GM19351 (cell line): ENCODE measurements around the gene ANAPC15.

Source experiments
- ATAC-seq: cut with Tn5 transposase; IDR thresholded peaks from one replicate; pipeline ENCODE4 v1.9.1; 2021; ENCODE audit warnings: mild to moderate bottlenecking, moderate library complexity; ENCODE audit not compliant: unreplicated experiment

Gene ANAPC15

DNA sequence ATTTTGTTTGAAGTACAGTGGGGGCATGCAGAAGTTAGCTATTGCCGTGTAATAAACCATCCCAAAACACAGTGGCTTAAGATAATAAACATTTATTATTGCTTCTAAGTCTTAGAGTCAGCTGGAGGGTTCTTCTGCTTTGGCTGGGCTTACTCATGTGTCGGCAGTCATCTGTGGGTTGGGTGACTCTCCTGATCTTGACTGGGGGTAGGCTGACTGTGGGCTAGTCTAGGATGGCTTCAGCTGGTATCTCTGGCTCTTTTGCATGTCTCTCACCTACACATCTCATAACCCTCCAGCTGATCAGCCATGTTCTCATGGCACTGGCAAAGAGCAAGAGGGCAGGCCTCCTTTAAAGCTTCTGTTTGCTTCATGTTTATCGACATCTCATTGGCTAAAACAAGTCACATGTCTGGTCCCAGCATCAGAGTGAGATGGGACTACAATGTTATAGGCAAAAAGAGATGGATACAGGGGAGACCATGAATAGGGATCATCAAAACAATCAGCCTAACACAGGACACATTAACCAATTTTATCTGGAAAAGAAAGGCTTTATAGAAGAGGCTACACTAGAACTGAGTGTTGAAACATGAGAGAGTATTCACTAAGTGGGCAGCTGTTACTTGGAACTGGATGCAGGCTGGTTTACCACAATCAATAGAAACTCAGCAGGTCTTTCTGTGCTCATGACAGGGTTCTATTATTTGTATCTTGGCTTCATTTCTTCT is 26.7 kb downstream of the ANAPC15 start:
- no peak for ATAC-seq

DNA sequence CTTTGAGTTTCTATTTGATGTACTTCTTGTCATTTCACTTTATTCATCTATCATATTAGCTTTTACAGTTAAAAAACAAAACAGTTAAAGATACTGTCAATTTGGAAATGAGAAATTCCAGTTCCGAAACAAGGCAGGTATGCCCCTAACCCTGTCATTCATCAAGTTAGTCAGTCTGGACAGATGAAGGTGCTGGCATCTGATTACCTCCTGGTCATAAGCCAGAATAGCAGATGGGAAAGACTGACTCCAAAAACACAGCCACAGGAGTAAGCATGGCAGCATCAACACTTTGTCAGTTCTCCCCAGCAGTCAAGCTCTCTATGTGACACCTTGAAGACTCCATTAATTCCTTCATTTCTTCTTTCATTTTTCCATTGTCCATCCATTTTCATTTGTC is 27.5 kb downstream of the ANAPC15 start:
- ATAC-seq, result no peak

DNA sequence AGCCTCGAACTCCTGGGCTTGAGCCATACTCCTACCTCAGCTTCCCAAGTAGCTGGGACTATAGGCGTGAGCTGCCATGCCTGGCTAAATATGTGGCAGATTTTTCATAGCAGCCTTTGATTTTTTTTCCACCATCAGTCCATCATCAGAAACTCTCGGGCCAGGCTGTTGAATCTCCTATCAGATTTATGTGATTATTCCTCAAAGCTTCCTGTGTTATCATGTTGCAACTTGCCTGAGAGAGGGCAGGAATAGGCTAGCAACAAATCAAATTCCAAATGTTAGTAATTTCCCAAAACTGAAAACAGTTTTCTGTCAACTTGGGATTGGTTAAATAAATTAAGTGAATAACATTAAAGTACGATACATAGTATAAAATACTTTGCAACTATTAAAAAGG is 28.4 kb downstream of the ANAPC15 start:
- ATAC-seq, result no peak

GRCh38 chr11:72083414-72083813 is 29.1 kb downstream of the ANAPC15 start:
- no peak for ATAC-seq

DNA sequence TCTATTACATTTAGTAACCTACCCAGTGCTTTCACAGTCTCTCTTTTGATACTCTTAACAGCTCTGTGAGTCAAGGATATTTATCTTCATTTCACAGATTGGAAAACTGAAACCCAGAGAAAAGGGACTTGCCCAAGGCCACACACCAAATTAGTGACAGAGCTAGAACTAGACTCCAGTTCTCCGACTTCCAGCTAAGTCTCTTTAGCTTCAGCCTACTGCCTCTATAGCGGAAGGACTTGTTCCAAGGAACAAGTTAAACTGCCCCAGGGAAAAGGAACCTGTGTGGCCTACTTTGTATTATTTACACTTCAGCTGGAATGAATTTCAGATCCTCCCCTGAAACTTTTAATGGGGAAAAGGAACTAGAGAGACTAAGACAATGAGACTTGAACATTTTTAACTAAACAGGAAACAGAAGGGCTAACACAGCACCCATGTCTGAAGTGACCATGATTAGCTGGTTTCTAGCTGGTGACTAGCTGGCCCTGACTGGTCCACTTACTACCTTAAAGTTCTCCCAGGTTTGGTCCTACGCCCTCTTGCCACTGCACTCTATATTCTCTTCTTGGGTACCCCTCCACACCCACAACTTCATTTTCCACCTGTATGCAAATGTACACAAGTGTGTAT is 30.6 kb downstream of the ANAPC15 start:
- no peak for ATAC-seq

GRCh38 chr11:72081184-72081644 is 31.3 kb downstream of the ANAPC15 start:
- ATAC-seq, result no peak

GRCh38 chr11:72080326-72081183 is 31.9 kb downstream of the ANAPC15 start, which contains the start of the genes LRRC51 and NUMA1:
LRRC51 (plus strand) TSS chr11:72080850; CDS start chr11:72089084, 8,234 bp downstream.
NUMA1 (minus strand) TSS chr11:72080542; CDS start chr11:72035943, 44,599 bp downstream.
- ATAC-seq, result peak; percentile 94

GRCh38 chr11:72079819-72080325 is 32.6 kb downstream of the ANAPC15 start:
- ATAC-seq, result no peak

DNA sequence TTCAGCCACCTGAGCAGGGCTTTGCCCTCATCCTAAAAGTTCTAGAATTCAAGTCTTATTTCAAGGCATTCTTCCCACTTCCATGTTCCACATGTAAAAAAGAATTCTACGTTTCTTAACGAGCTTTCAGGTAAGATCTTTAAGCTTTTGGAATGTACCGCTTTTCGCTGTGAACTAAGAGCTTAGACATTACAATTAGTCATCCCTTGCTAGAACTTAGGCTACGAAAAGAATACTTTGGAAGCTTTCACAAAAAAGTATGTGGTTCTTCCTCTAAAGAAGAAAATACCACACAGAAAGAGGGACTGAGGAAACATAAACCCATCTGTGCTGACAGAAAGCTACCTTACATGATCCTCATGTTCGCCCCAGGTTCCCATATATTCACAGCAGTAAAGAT is 34.0 kb downstream of the ANAPC15 start:
- ATAC-seq, result no peak

DNA sequence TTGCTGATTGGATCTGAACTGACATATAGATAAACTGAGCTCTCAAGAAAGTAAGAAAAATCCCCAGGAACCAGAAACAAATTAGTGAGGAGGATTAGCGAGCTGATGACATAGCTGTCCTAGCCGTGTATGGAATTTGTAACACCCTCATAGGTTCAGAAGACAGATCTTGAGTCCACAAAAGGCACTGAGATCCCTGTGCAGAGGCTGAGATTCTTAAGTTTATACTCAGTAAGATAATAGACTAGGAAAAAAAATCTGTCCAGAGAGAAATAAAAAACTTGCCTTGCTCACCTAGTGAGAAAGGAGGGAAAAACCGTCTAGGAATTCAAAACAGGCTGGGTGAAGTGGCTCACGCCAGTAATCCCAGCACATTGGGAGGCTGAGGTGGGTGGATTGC is 36.7 kb downstream of the ANAPC15 start:
- ATAC-seq, result no peak

DNA sequence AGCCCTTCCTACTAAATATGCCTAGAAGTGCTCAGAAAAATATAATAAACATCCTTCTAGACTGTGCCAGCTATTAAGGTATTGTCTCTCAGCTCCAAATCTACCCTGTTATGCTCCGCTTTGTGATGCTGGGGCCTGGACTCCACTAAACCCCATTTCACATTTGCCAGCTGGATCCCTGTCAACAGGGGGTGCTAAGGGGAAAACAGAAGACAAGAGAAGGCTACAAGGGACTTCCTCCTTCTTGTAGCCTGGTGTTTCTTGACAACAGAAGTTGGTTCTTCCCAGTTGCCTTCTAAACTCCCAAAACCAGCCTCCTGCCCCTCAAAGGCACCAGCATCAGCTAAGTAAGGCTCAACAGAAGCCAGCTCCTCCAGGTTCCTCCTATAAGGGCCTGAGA is 37.4 kb downstream of the ANAPC15 start:
- ATAC-seq, result no peak

GRCh38 chr11:72072348-72072747 is 40.1 kb downstream of the ANAPC15 start:
- no peak for ATAC-seq

DNA sequence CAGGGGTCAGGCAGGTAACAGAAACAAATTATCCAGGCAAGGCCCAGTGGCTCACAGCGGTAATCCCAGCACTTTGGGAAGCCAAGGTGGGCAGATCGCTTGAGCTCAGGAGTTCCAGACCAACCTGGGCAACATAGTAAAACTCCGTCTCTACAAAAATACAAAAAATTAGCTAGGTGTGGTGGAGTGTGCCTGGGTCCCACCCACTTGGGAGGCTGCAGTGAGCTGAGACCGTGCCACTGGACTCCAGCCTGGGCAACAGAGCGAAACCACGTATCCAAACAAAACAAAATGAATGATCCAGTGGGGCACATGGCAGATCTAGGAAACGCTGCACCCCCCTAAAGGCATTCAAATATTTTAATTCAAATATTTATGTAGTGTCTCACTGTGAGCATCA is 42.0 kb downstream of the ANAPC15 start:
- ATAC-seq, result no peak

DNA sequence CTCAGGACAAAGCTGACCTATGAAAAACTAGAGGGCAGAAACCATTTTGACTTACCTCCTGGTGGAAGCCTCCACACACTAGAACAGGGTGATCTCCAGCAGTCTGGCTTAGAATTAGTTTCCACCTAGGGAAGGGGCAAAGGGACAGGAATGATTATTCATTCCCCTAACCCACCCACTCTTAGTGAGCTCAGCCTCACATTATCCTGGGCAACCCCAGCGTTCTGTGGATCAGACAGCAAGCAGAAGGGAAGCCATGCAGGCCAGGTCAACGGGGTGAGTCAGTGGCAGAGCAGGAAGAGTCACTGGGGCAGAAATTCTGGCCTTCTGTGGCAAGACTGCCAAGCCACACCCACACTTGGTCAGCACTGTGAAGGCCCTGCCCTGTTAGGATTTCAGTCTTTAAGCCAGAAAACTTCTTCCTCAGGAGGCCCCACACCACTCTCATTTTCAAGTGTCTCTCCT is 42.7 kb downstream of the ANAPC15 start:
- ATAC-seq, result peak; percentile 47

DNA sequence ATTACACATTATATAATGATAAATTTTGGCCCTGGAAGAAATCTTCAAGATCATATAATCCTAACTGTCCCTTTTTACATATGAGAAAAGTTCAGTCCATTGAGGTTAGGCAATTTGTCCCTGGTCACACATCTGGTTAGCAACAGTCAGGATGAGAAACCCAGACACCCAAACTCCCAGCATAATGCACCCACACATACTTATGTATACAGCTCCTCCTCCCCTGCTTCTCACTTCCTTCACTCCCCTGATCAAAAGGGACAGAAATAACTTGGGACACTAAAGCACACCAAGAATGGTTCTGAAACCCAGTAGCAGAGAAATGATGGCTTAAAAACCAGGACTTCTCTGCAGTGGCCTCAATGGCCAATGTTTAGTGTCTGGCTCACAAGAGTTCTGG is 43.3 kb downstream of the ANAPC15 start:
- ATAC-seq, result no peak

DNA sequence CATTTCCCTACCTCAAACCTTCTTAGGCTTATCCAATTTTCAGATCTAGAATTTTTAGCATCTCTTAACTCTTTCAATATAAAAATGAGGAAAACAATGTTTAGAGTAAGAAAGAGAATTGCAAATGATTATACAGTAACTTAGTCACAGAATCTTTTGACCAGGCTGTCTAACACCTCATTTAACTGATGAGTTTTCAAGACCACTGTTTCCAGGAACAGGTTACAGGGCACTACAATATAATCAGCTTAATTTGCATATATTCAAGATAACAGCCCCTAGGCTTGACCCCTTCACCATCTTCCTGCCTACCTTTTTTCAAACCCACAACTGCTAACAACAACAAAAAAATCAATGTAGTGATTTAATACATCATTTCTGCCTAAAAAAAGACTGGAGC is 44.8 kb downstream of the ANAPC15 start:
- ATAC-seq, result no peak

- no peak for ATAC-seq
Observed at GRCh38 chr11:72067266-72067665, 45.2 kb downstream of the ANAPC15 start.

DNA sequence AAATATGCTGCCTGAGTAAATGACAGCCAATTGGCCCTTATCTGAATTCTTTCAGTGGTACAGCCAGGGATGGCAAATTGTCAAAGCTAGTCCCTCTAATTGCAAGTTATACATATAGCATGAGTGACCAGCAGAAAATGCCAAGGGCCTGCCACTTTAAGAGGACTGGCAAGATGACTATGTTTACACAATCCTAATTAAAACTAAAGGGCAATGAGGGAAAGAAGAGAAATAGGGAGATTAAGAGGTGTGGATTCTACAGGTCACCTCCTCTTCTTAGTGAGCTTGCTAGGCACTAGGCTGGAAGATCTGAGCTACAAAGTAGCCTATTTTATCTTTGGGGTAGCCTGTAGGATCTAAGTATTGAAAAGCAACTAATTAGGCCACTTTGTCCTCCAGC is 45.6 kb downstream of the ANAPC15 start:
- ATAC-seq, result no peak

DNA sequence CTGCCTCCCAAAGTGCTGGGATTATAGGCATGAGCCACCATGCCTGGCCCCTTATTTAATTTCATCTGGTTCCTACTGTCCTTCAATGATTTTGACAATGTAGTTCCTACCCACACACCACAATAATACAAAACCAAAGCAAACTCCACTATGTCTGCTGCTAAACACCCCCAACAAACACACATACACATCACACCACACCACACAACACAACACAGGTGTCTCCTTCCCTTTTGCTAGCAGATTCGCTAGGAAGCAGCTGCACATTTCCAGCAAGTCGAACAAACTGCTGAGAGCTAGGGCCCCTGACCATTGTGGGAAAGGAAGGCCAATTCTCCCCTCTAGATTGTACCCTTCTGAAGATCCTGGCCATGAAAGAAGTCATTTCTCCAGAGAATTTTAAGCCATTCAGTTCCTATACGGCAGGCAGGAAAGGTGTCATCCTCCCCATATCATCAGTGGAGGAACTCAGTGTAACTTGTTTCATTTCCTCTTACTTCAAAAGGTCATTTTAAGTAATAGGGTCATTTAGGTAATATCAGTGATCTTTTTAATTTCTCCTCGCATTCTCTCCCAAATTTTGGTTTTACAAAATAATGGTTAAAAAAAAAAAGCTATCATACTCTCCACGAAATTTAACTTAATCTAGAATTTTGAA is 50.6 kb downstream of the ANAPC15 start:
- ATAC-seq, result no peak
